ENCODE data around the gene PAX8. TPM values are rescaled to one million over a fixed set of nuclear protein-coding genes. Genes with fewer than 3 reads are reported as not detected.

The PAX8 gene
- total and polyA plus RNA-seq, 2 of the 13 experiments (the other 11 are each of a cell fraction or from before 2014, with no cell fraction given), result 1.5 to 8.8 TPM

DNA sequence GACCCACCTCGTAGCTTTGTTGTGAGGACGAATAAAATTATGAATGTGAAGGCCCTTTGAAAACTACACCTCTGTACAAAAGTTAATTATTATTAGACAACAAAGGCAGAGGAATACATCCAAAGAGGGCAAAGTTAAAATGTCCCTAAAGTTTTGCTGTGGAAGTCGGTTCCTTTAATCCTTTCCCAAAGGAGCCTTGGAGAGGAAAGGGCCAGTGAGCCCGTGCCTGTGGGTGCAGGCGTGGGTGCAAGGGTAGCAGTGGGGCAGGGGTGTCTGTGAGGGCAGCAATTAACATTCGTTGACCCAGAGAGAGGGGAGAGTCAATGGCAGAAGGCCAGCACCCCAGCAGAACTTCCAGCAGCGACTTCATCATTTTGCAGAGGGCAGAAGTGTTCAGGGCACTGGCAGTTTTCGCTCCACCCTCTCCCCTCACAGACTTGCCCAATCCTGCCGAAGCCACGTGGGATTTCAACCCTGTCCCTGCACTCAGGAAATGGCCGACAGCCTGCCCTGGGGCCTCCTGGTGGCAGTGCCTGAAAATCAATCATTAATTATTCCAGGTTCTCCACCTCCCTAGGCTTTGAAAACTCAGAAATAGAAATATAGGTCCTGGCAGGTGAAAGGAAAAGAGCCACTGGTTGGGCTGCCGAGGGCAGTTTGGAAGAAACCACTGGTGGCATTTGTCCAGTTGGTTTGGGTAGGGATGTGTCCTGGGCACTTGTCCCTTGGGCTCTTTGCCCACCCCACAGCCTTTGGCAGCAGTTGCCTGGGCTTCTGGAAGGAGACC lies 4.2 kb upstream of the PAX8 start (continued):
- peak; percentile 64; the same call in 1 of the 2 replicates for TF ChIP-seq FOXK1 (CRISPR knock-in tag; IDR thresholded peaks at IDR 0.05; ENCODE audit: borderline replicate concordance, low read depth)
- TF ChIP-seq ZFAT (CRISPR knock-in tag; conservative IDR thresholded peaks at IDR 0.05), result no peak
- TF ChIP-seq ZNF776 (CRISPR knock-in tag; IDR thresholded peaks at IDR 0.05), result no peak
- peak; percentile 85 for TF ChIP-seq ERF (CRISPR knock-in tag; IDR thresholded peaks at IDR 0.05)
- TF ChIP-seq CCDC6 (CRISPR knock-in tag; IDR thresholded peaks at IDR 0.05), result peak; percentile 86; the same call in 1 of the 2 replicates
- TF ChIP-seq ZNF737 (CRISPR knock-in tag; IDR thresholded peaks at IDR 0.05; ENCODE audit: borderline replicate concordance), result no peak
- peak; percentile 66; the same call in 1 of the 2 replicates for TF ChIP-seq ZBTB43 (CRISPR knock-in tag; conservative IDR thresholded peaks at IDR 0.05)
- TF ChIP-seq, protein P1, sequence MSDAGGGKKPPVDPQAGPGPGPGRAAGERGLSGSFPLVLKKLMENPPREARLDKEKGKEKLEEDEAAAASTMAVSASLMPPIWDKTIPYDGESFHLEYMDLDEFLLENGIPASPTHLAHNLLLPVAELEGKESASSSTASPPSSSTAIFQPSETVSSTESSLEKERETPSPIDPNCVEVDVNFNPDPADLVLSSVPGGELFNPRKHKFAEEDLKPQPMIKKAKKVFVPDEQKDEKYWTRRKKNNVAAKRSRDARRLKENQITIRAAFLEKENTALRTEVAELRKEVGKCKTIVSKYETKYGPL (CRISPR knock-in tag; IDR thresholded peaks at IDR 0.05), result no peak
- peak; percentile 53 for TF ChIP-seq ZFY (CRISPR knock-in tag; IDR thresholded peaks at IDR 0.05)
- TF ChIP-seq HHEX (CRISPR knock-in tag; IDR thresholded peaks at IDR 0.05), result no peak
- TF ChIP-seq SIX1 (CRISPR knock-in tag; IDR thresholded peaks at IDR 0.05; ENCODE audit: borderline replicate concordance), result no peak
- TF ChIP-seq ZFP62 (CRISPR knock-in tag; IDR thresholded peaks at IDR 0.05), result no peak
- no peak for TF ChIP-seq IKZF4 (CRISPR knock-in tag; IDR thresholded peaks at IDR 0.05; ENCODE audit: borderline replicate concordance, low read depth, not compliant biosample characterization)
- no peak for TF ChIP-seq GPN1 (CRISPR knock-in tag; IDR thresholded peaks at IDR 0.05; ENCODE audit: borderline replicate concordance)
- TF ChIP-seq BRCA1 (CRISPR knock-in tag; IDR thresholded peaks at IDR 0.05), result no peak
- 0 out of 2 replicates have a peak, but pooled peaks have one; percentile 19 for TF ChIP-seq THAP11 (CRISPR knock-in tag; IDR thresholded peaks at IDR 0.05)
- no peak for TF ChIP-seq PRPF4 (IDR thresholded peaks at IDR 0.05; ENCODE audit: low read depth, low read length, poor library complexity, severe bottlenecking)
- TF ChIP-seq ZNF639 (CRISPR knock-in tag; conservative IDR thresholded peaks at IDR 0.05), result no peak
- peak; percentile 27; the same call in 1 of the 2 replicates for TF ChIP-seq ZSCAN21 (CRISPR knock-in tag; IDR thresholded peaks at IDR 0.05; ENCODE audit: borderline replicate concordance)
- TF ChIP-seq MXD1 (CRISPR knock-in tag; IDR thresholded peaks at IDR 0.05), result no peak
- TF ChIP-seq SAP130 (CRISPR knock-in tag; IDR thresholded peaks at IDR 0.05; ENCODE audit: low read depth), result peak; percentile 59; the same call in 1 of the 2 replicates
- TF ChIP-seq PHF8 (CRISPR knock-in tag; IDR thresholded peaks at IDR 0.05), result peak; percentile 43; the same call in 1 of the 2 replicates
- no peak for TF ChIP-seq MEIS1 (CRISPR knock-in tag; IDR thresholded peaks at IDR 0.05; ENCODE audit: borderline replicate concordance)
- no peak for TF ChIP-seq MED8 (CRISPR knock-in tag; IDR thresholded peaks at IDR 0.05; ENCODE audit: insufficient replicate concordance)
